ENCODE data around the gene RTP5.

- TF ChIP-seq CTCF (IDR thresholded peaks at IDR 0.05 in 2 of 3, conservative IDR thresholded peaks at IDR 0.05 in 1 of 3; ENCODE audit: borderline replicate concordance in 1 of 3, insufficient read depth in 1 of 3, low read depth in 2 of 3, low read length in 2 of 3) (no peak), EGR1 (IDR thresholded peaks at IDR 0.05; ENCODE audit: low read depth) (no peak), EZH2 (IDR thresholded peaks at IDR 0.05) (no peak)
Observed at GRCh38 chr2:241895712-241896641, 26.4 kb downstream of the RTP5 start.

Data from HCT116 (cell line).